IPS-11a (cell line): ENCODE results near the gene SEPTIN12.
A peak's percentile ranks its signal among the peaks of the same experiment; 100 is the strongest.

ENCODE experiments used
- H3K4me3 ChIP-seq: one replicate; pipeline ENCODE4 v1.5.1; 2013; ENCODE audit warnings: low read depth, low read length, control low read depth

SEPTIN12 gene

DNA sequence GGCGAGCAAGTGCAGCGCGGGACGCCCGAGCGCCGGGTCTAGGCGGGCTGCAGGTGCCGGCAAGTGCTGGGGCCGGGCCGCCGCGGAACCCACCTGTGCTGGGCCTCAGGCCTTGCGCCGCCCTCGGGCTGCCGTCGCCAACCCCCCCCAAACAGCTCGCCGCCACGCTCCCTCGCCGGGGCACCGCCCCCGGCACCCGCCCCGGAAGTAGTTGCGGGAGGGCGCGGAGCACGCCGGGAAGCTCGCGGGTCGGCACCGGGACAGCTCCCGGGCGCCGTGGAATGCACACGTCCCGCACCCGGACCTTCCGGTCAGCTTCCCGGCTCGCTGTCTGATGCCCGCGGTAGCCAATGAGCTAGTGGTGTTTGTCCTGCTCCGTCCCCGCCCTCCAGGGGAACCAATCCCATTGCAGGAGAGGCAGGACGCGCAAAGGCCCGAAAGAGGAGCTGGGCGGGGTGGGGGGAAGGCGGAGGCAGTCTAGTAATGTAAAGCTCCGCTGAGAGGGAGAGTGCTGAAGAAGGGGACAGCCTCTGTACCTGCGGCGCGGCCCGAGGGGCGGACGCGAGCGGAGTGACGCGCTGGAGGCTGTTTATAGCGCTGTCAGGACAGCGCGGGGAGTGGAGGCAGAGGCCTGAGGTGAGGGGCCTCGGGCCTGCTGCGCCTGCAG, 53.9 kb downstream of the SEPTIN12 start, which contains the start of the genes ANKS3 and DNAAF8:
Gene ANKS3, minus strand, starts transcription at position 209 of the 667 bp plus-strand sequence. CDS start 4,122 bp downstream, outside the sequence.
Gene DNAAF8, plus strand, starts transcription at position 475 of the 667 bp plus-strand sequence. CDS start 1,978 bp downstream, outside the sequence.
- peak within 1 kb of the TSS; percentile 92 for H3K4me3 ChIP-seq

DNA sequence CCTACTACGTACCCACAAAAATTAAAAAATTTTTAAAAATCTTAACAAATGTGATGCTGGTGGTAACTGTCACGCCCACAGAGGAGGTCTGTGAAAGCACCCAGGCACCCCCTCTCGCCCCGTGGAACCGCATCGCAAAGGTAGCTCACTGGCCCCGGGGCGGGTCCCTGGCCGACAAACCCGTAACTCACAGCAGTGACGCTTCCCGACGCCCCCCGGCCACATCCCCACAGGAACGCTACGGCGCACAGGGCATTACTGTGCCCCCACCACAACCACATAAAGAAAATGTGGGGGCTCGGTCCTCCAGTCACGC, 54.4 kb downstream of the SEPTIN12 start:
- peak overlapping the region; percentile 92 for H3K4me3 ChIP-seq

DNA sequence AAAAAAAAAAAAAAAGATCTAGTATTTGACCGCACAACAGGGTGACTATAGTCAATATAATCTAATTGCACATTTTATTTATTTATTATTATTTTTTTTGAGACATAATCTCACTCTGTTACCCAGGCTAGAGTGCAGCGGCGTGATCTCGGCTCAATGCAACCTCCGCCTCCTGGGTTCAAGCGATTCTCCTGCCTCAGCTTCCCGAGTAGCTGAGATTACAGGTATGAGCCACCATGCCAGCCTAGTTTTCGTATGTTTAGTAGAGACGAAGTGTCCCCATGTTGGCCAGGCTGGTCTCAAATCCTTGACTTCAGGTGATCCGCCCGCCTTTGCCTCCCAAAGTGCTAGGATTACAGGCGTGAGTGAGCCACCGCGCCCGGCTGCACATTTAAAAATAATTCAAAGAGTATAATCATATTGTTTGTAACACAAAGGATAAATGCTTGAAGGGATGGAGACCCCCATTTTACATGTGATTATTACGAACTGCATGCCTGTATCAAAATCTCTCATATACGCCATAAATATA, 54.9 kb downstream of the SEPTIN12 start:
- H3K4me3 ChIP-seq, result peak overlapping the region; percentile 92

DNA sequence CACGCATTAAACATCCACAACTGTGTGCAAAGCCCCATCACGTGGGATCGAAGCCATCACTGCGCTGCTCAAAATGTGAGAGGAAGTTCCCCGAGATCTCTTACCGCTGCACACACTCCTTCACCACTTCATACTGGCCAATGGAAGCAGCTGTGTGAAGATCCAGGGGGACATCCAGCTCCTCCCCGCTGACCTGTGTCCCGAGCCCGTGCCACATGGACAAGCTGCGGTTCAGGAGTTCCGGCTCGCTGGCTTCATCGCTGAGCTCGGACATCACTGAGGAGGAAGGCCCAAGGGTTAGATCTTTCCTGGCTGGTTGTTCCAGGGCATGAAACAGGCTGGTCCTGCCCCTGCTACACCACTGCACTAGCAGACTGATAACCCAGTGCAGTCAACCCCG, 58.3 kb downstream of the SEPTIN12 start:
- no peak overlapping the region for H3K4me3 ChIP-seq

DNA sequence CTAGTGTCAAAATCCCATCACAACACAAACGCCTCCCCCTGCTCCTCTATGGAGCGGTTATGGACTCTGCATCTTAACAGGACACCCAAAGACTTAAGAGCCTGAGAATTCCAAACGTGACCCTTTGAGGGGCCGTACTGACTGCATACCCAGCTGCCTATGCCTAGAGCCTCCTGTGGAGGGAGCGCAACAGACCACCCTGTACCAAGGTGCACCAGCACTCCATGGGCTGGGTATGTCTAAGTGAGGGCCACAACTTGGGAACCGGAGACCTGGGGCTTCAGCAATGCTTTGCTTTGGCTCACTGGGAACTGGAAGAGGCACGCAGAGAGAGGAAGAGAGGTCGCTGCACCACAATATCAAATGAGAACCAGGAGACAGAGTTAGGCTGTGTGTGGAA, 59.5 kb downstream of the SEPTIN12 start:
- no peak overlapping the region for H3K4me3 ChIP-seq
